Kidney tubule cell (primary cell): ENCODE data around the gene KCNQ2.

Source experiments
- DNase-seq: peaks from one replicate; pipeline ENCODE4 v3.0.0-alpha.2; 2018; ENCODE audit warnings: low spot score

Gene KCNQ2

GRCh38 chr20:63471002-63471716 is 1.3 kb downstream of the KCNQ2 start:
- no peak for DNase-seq

- no peak for DNase-seq
These were observed 2.0 kb downstream of the KCNQ2 start for GRCh38 chr20:63470410-63470809.

GRCh38 chr20:63469713-63470101 is 2.7 kb downstream of the KCNQ2 start:
- DNase-seq: no peak

- no peak for DNase-seq
These were observed 3.3 kb downstream of the KCNQ2 start for GRCh38 chr20:63469019-63469712.

GRCh38 chr20:63468421-63468820 is 4.0 kb downstream of the KCNQ2 start:
- no peak for DNase-seq

- DNase-seq: no peak
These were observed 5.0 kb downstream of the KCNQ2 start for GRCh38 chr20:63467294-63468083.

- no peak for DNase-seq
These were observed 5.6 kb downstream of the KCNQ2 start for GRCh38 chr20:63466861-63467260.

GRCh38 chr20:63466250-63466825 is 6.1 kb downstream of the KCNQ2 start:
- DNase-seq: no peak

GRCh38 chr20:63465380-63466249 is 6.8 kb downstream of the KCNQ2 start:
- DNase-seq: no peak

GRCh38 chr20:63464289-63464635 is 8.2 kb downstream of the KCNQ2 start:
- no peak for DNase-seq

- peak; percentile 10 for DNase-seq
These were observed 8.8 kb downstream of the KCNQ2 start for GRCh38 chr20:63463400-63464288.

GRCh38 chr20:63462244-63462643 is 10.2 kb downstream of the KCNQ2 start:
- no peak for DNase-seq

- peak; percentile 10 for DNase-seq
These were observed 11.2 kb downstream of the KCNQ2 start for GRCh38 chr20:63461104-63461763.

GRCh38 chr20:63459070-63459380 is 13.4 kb downstream of the KCNQ2 start:
- DNase-seq: no peak

- no peak for DNase-seq
These were observed 14.0 kb downstream of the KCNQ2 start for GRCh38 chr20:63458170-63459069.

- DNase-seq: peak; percentile 86
These were observed 14.7 kb downstream of the KCNQ2 start for GRCh38 chr20:63457737-63458136.

GRCh38 chr20:63456429-63457284 is 15.8 kb downstream of the KCNQ2 start:
- no peak for DNase-seq

GRCh38 chr20:63455568-63455859 is 16.9 kb downstream of the KCNQ2 start:
- no peak for DNase-seq
